ENCODE measurements around the gene CDC42BPB. TPM values are rescaled to one million over a fixed set of nuclear protein-coding genes. Genes with fewer than 3 reads are reported as not detected.

CDC42BPB gene
- total and polyA plus RNA-seq, 2 of the 13 experiments (the other 11 are each of a cell fraction or from before 2014, with no cell fraction given) = 19.7 to 32.3 TPM

DNA sequence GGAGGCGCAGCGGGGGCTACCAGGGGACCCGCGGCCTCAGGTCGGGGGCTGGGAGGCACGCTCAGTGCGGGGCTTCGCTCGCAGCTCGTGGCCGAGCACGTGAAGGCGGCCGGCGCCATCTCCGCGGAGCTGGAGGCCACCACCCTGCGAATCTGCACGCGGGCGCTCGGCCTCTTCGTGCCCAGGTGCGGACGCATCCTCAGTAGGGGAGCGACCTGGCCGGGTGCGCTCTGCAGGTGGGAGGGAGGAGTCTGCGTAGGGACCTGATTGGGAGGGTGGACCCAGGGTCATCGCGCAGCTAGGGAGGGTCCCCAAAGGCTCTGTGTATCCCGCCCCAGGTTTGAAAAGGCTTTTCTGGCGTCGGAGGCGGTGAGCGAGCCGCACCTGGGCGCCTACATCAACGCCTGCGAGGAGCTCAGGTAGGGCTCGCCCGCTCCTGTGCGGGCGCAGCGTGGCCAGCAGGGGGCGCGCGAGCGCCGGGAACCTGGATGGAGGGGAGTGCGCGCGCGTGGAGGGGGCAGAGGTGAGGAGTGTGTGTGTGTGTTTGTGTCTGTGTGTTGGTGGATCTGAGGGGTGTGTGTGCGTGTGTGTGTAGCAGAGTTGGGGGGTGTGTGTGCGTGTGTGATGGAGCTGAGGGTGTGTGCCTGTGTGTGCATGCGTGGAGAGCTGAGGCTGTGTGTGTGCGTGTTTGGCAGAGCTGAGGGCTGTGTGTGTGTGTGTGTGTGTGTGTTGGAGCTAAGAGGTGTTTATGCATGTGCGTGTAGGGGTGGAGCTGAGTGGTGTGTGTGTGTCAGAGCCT lies 47.5 kb upstream of the CDC42BPB start (continued):
- TF ChIP-seq, protein P1, sequence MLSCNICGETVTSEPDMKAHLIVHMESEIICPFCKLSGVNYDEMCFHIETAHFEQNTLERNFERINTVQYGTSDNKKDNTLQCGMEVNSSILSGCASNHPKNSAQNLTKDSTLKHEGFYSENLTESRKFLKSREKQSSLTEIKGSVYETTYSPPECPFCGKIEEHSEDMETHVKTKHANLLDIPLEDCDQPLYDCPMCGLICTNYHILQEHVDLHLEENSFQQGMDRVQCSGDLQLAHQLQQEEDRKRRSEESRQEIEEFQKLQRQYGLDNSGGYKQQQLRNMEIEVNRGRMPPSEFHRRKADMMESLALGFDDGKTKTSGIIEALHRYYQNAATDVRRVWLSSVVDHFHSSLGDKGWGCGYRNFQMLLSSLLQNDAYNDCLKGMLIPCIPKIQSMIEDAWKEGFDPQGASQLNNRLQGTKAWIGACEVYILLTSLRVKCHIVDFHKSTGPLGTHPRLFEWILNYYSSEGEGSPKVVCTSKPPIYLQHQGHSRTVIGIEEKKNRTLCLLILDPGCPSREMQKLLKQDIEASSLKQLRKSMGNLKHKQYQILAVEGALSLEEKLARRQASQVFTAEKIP (CRISPR knock-in tag; IDR thresholded peaks at IDR 0.05; ENCODE audit: borderline replicate concordance) = no peak
- TF ChIP-seq ZNF382 (CRISPR knock-in tag; IDR thresholded peaks at IDR 0.05; ENCODE audit: borderline replicate concordance) (no peak), ZNF547 (CRISPR knock-in tag; IDR thresholded peaks at IDR 0.05) (peak; percentile 27; the same call in 1 of the 2 replicates), ZNF782 (CRISPR knock-in tag; IDR thresholded peaks at IDR 0.05; ENCODE audit: borderline replicate concordance) (no peak), DR1 (CRISPR knock-in tag; IDR thresholded peaks at IDR 0.05) (no peak), NFE2 (CRISPR knock-in tag; IDR thresholded peaks at IDR 0.05) (no peak), ZKSCAN1 (IDR thresholded peaks at IDR 0.05; ENCODE audit: low read length) (no peak), ZNF557 (CRISPR knock-in tag; IDR thresholded peaks at IDR 0.05) (no peak), TP53 (CRISPR knock-in tag; conservative IDR thresholded peaks at IDR 0.05) (no peak), ZFP1 (CRISPR knock-in tag; IDR thresholded peaks at IDR 0.05) (no peak), ZNF550 (CRISPR knock-in tag; IDR thresholded peaks at IDR 0.05; ENCODE audit: borderline replicate concordance) (no peak), FOSL1 (CRISPR knock-in tag; IDR thresholded peaks at IDR 0.05; ENCODE audit: borderline replicate concordance) (no peak), ZNF614 (CRISPR knock-in tag; IDR thresholded peaks at IDR 0.05; ENCODE audit: borderline replicate concordance) (no peak), ZNF746 (CRISPR knock-in tag; IDR thresholded peaks at IDR 0.05) (peak; percentile 33), ZNF232 (CRISPR knock-in tag; IDR thresholded peaks at IDR 0.05; ENCODE audit: borderline replicate concordance) (no peak), ZNF607 (CRISPR knock-in tag; IDR thresholded peaks at IDR 0.05; ENCODE audit: borderline replicate concordance) (no peak), SIN3B (IDR thresholded peaks at IDR 0.05; ENCODE audit: low read length) (no peak), JARID2 (CRISPR knock-in tag; IDR thresholded peaks at IDR 0.05; ENCODE audit: insufficient replicate concordance) (no peak), ZNF772 (CRISPR knock-in tag; IDR thresholded peaks at IDR 0.05) (no peak), HOXA5 (CRISPR knock-in tag; IDR thresholded peaks at IDR 0.05) (no peak), ZNF839 (CRISPR knock-in tag; IDR thresholded peaks at IDR 0.05; ENCODE audit: borderline replicate concordance) (no peak), RFX1 (IDR thresholded peaks at IDR 0.05) (no peak), RBM39 (IDR thresholded peaks at IDR 0.05; ENCODE audit: low read depth, low read length, poor library complexity, severe bottlenecking) (no peak)
- TF ChIP-seq, protein P2, sequence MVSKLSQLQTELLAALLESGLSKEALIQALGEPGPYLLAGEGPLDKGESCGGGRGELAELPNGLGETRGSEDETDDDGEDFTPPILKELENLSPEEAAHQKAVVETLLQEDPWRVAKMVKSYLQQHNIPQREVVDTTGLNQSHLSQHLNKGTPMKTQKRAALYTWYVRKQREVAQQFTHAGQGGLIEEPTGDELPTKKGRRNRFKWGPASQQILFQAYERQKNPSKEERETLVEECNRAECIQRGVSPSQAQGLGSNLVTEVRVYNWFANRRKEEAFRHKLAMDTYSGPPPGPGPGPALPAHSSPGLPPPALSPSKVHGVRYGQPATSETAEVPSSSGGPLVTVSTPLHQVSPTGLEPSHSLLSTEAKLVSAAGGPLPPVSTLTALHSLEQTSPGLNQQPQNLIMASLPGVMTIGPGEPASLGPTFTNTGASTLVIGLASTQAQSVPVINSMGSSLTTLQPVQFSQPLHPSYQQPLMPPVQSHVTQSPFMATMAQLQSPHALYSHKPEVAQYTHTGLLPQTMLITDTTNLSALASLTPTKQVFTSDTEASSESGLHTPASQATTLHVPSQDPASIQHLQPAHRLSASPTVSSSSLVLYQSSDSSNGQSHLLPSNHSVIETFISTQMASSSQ (IDR thresholded peaks at IDR 0.05; ENCODE audit: low read depth) = no peak
- TF ChIP-seq, protein P2 (CRISPR knock-in tag; IDR thresholded peaks at IDR 0.05; ENCODE audit: borderline replicate concordance) = no peak
- TF ChIP-seq, protein P3, sequence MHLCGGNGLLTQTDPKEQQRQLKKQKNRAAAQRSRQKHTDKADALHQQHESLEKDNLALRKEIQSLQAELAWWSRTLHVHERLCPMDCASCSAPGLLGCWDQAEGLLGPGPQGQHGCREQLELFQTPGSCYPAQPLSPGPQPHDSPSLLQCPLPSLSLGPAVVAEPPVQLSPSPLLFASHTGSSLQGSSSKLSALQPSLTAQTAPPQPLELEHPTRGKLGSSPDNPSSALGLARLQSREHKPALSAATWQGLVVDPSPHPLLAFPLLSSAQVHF (CRISPR knock-in tag; IDR thresholded peaks at IDR 0.05) = peak; percentile 62; the same call in 1 of the 2 replicates
